Kidney epithelial cell (primary cell): ENCODE measurements around the gene PPP1R17. TPM values are rescaled to one million over a fixed set of nuclear protein-coding genes. Genes with fewer than 3 reads are reported as not detected.

ENCODE experiments used
- DNase-seq: peaks from one replicate; pipeline ENCODE4 v3.0.0-alpha.2; 2010; ENCODE audit warnings: low read depth
- H3K27me3 ChIP-seq: 2 replicates; pipeline ENCODE4 v1.6.0; 2011; ENCODE audit warnings: low read length; ENCODE audit not compliant: control insufficient read depth, insufficient read depth
- H3K36me3 ChIP-seq: 2 replicates; pipeline ENCODE4 v1.5.1; 2011; ENCODE audit warnings: low read length; ENCODE audit not compliant: control insufficient read depth, insufficient read depth
- H3K4me3 ChIP-seq: 2 replicates; pipeline ENCODE4 v1.5.1; 2011; ENCODE audit warnings: low read depth, mild to moderate bottlenecking, control low read depth, low read length
- total RNA-seq: library from RNA; depleted of rRNA; stranded (reverse); fragments of >200 nt; gene quantifications from 2 replicates; pipeline ENCODE4 v1.2.3, GENCODE V29; 2015
- TF ChIP-seq, protein P1 (sequence below): IDR thresholded peaks from 2 replicates; pipeline ENCODE4 v1.5.1; 2011; ENCODE audit warnings: mild to moderate bottlenecking, moderate library complexity, low read length, control low read depth, inconsistent platforms; ENCODE audit not compliant: insufficient read depth, poor library complexity, severe bottlenecking

The PPP1R17 gene
- total RNA-seq, 1 donor from 2014 or later: not detected

GRCh38 chr7:31648880-31649279, 38.1 kb upstream of the PPP1R17 start:
- no peaks in the 10 kb centered on the region for H3K27me3 ChIP-seq
- TF ChIP-seq, protein P1, sequence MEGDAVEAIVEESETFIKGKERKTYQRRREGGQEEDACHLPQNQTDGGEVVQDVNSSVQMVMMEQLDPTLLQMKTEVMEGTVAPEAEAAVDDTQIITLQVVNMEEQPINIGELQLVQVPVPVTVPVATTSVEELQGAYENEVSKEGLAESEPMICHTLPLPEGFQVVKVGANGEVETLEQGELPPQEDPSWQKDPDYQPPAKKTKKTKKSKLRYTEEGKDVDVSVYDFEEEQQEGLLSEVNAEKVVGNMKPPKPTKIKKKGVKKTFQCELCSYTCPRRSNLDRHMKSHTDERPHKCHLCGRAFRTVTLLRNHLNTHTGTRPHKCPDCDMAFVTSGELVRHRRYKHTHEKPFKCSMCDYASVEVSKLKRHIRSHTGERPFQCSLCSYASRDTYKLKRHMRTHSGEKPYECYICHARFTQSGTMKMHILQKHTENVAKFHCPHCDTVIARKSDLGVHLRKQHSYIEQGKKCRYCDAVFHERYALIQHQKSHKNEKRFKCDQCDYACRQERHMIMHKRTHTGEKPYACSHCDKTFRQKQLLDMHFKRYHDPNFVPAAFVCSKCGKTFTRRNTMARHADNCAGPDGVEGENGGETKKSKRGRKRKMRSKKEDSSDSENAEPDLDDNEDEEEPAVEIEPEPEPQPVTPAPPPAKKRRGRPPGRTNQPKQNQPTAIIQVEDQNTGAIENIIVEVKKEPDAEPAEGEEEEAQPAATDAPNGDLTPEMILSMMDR: no peak

DNA sequence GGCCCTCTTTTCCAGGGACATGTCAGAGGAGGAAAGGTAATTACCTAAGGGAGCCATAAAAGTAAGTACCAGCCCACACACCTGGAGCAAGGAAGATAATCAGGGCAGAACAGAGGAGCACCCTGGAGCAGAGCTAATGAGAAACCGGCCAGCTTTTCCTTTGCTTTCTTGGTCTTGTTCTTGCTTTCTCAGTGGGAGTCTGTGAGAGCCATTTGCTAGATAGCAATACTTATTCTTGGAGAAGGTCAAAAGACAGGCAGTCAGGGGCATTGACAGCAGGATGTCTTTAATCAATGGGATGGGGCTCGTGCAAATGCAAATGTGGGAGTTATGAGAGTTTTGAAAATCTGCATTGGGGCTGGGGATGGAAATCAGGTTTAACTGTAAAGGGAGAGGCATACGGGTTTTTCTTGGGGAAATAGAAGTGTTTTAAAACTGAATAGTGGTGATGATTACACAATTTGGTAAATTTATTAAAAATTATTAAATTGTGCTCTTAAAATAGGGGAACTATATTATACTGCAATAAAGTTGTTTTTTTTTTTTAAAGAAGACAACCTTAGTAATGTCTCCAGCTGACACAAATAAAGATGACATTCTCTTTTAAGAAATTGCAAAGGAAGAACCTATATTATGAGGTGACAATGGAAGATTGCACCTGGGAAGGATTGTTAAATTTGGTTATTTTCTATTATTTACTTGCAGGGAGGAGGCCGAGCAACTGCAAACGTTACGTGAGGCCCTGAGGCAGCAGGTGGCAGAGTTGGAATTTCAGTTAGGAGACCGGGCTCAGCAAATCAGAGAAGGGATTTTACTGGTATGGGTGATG, 35.6 kb upstream of the PPP1R17 start:
- DNase-seq: no peak
- no peak overlapping the region for H3K4me3 ChIP-seq
- H3K36me3 ChIP-seq: no peaks in the 10 kb centered on the region
- H3K27me3 ChIP-seq: no peaks in the 10 kb centered on the region
- TF ChIP-seq, protein P1: no peak

More at GRCh38 chr7:31648880-31649279, 38.1 kb upstream of the PPP1R17 start:
- no peaks in the 10 kb centered on the region for H3K36me3 ChIP-seq
- DNase-seq: no peak
- H3K4me3 ChIP-seq: no peak overlapping the region

- TF ChIP-seq, protein P1: no peak
- no peak for DNase-seq
- Histone ChIP-seq H3K36me3 (no peaks in the 10 kb centered on the region), H3K27me3 (no peaks in the 10 kb centered on the region), H3K4me3 (no peak overlapping the region)
Measured at GRCh38 chr7:31652063-31652326, 35.0 kb upstream of the PPP1R17 start.

DNA sequence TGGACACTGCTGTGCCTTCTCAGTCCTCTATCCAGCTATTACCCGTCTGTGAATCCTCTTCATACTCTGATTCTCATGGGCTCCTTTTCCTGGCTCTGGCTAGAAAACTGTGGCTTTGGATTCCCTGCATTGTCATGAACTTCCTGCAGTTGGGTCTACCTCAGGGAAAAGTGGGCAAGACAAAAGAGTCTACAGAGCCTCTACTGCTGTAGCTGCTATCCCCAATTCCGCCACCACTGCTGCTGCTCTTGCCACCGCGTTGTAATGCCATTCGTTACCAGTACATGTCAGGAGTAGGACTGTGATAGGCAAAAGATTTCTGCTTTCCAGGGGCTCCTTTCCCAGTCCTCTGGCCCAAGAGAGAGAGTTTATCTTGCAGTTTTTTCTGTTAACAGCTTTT, 23.9 kb upstream of the PPP1R17 start:
- TF ChIP-seq, protein P1: no peak
- no peak for DNase-seq
- Histone ChIP-seq H3K27me3 (no peaks in the 10 kb centered on the region), H3K36me3 (no peaks in the 10 kb centered on the region), H3K4me3 (no peak overlapping the region)

- H3K4me3 ChIP-seq: no peak overlapping the region
- DNase-seq: no peak
- no peaks in the 10 kb centered on the region for H3K36me3 ChIP-seq
- no peaks in the 10 kb centered on the region for H3K27me3 ChIP-seq
- TF ChIP-seq, protein P1: no peak
Measured at GRCh38 chr7:31664890-31665289, 22.1 kb upstream of the PPP1R17 start.

DNA sequence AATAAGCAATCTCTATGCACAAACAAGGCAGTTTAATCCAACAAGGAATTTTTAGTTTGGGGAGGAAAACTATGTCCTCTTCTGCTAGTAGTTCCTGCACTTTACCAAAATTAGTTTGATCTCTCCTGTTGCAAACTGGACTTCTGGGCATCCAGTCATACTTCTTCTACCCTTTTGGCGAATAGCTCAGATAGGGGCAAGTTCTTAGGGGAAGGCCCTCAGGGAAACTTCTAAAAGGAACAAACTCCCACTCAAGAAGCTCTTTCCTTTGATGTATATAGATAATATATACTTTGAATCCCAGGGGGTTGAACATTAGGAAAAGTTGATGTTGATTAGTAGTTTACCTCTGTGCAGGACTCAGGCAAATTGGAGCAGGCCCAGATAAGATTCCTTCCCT, 21.5 kb upstream of the PPP1R17 start:
- no peak overlapping the region for H3K4me3 ChIP-seq
- DNase-seq: no peak

More for the DNA sequence above, 21.5 kb upstream of the PPP1R17 start:
- H3K27me3 ChIP-seq: no peaks in the 10 kb centered on the region
- TF ChIP-seq, protein P1: no peak
- H3K36me3 ChIP-seq: no peaks in the 10 kb centered on the region
